Ovary (tissue), 3 donors: Measurements from ENCODE around the gene SDCCAG8.
"Not testable (repeated sequence)": the region's sequence is repeated elsewhere in the genome, so short reads cannot be mapped to it uniquely, and the experiment has no call there.

Experiments
- EP300 ChIP-seq: sonication (generic); formaldehyde crosslinking; IDR thresholded peaks from one replicate; pipeline ENCODE4 v1.6.1; 2017; ENCODE audit warnings: antibody characterized with exemption
- POLR2A ChIP-seq: fragments of 450-650 bp; IDR thresholded peaks from one replicate; pipeline ENCODE4 v1.6.1; 2017; ENCODE audit warnings: antibody characterized with exemption, mild to moderate bottlenecking, moderate library complexity
- TF ChIP-seq, protein P1 (sequence below), 3 donors: fragments of 450-650 bp in 2 of 3; fragments of 200-600 bp in 1 of 3; IDR thresholded peaks; one replicate each; pipeline versions ENCODE4 v1.5.1 to v1.8.0; 2016 to 2022; ENCODE audit warnings: antibody characterized with exemption in 3 of 3, mild to moderate bottlenecking in 1 of 3
- donor health status: DM: no; HTN: no; CAD: no.

DNA sequence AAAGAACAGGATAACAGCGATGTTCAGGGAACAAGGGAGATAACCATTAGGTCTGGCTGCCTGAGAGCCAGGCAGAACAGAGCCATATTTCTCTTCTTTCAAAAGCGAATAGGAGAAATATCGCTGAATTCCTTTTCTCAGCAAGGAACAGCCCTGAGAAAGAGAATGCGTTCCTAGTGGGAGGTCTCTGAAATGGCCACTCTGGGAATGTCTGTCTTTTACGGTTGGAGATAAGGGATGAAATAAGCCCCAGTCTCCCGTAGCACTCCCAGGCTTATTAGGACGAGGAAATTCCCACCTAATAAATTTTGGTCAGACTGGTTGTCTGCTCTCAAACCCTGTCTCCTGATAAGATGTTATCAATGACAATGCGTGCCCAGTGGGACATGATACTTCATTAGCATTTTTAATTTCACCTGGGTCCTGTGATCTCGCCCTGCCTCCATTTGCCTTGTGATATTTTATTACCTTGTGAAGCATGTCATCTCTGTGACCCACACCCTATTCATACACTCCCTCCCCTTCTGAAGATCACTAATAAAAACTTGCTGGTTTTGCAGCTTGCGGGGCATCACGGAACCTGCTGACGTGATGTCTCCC, 40.5 kb upstream of the SDCCAG8 start:
- TF ChIP-seq, protein P1, sequence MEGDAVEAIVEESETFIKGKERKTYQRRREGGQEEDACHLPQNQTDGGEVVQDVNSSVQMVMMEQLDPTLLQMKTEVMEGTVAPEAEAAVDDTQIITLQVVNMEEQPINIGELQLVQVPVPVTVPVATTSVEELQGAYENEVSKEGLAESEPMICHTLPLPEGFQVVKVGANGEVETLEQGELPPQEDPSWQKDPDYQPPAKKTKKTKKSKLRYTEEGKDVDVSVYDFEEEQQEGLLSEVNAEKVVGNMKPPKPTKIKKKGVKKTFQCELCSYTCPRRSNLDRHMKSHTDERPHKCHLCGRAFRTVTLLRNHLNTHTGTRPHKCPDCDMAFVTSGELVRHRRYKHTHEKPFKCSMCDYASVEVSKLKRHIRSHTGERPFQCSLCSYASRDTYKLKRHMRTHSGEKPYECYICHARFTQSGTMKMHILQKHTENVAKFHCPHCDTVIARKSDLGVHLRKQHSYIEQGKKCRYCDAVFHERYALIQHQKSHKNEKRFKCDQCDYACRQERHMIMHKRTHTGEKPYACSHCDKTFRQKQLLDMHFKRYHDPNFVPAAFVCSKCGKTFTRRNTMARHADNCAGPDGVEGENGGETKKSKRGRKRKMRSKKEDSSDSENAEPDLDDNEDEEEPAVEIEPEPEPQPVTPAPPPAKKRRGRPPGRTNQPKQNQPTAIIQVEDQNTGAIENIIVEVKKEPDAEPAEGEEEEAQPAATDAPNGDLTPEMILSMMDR (IDR thresholded peaks at IDR 0.05) = not testable (repeated sequence)
- not testable (repeated sequence) for TF ChIP-seq POLR2A, EP300
